ENCODE results near the gene SPIRE1.

- TF ChIP-seq POLR2A (IDR thresholded peaks at IDR 0.05; ENCODE audit: low read length) (no peak), GATA1 (IDR thresholded peaks at IDR 0.05; ENCODE audit: low read depth, low read length) (no peak)
Observed at GRCh38 chr18:12441475-12442034, 216.4 kb downstream of the SPIRE1 start.

All from erythroblast (primary cell).